ENCODE data around the gene SYTL3. TPM values are rescaled to one million over a fixed set of nuclear protein-coding genes. Genes with fewer than 3 reads are reported as not detected.

The SYTL3 gene
- total RNA-seq, 2 experiments from 2014 or later: 151 to 163 TPM

GRCh38 chr6:158780246-158780884, 130.5 kb downstream of the SYTL3 start:
- ChIA-PET POLR2A (interaction anchor here (0.7 to 3.0 kb wide), 4 partner anchors 9 to 1324 kb away, joined by 3 to 14 read pairs (median 4); no protein-coding TSS in a partner anchor), CTCF (interaction anchor here (0.8 to 1.6 kb wide), 5 partner anchors 9 to 354 kb away, joined by 3 to 5 read pairs (median 4); no protein-coding TSS in a partner anchor)
- no peak for ATAC-seq
- Mint-ChIP-seq H3K9me3 (no peaks in the 10 kb centered on the region), H3K4me3 (no peak overlapping the region), H3K36me3 (ENCODE audit: low read depth) (peaks cover 79% of the 10 kb centered on the region), H3K27ac (peak overlapping the region; percentile 12), H3K4me1 (ENCODE audit: low read depth) (peaks cover 32% of the 10 kb centered on the region), H3K27me3 (no peaks in the 10 kb centered on the region)
- no peak for DNase-seq
- TF ChIP-seq CTCF (IDR thresholded peaks at IDR 0.05): no peak
- intact Hi-C loops (cut with micrococcal nuclease): no loop called here

GRCh38 chr6:158780988-158781691, 131.3 kb downstream of the SYTL3 start:
- no peak for DNase-seq
- no peak overlapping the region for H3K4me3 Mint-ChIP-seq
- intact Hi-C loops (cut with micrococcal nuclease): no loop called here
- H3K36me3 Mint-ChIP-seq (ENCODE audit: low read depth): peaks cover 76% of the 10 kb centered on the region
- ChIA-PET POLR2A (interaction anchor here (1.0 to 3.0 kb wide), 3 partner anchors 10 to 181 kb away, joined by 3 to 14 read pairs (median 4); no protein-coding TSS in a partner anchor), CTCF (interaction anchor here (0.7 to 1.6 kb wide), 9 partner anchors 8 to 329 kb away, joined by 3 to 5 read pairs (median 3); no protein-coding TSS in a partner anchor)
- H3K27ac Mint-ChIP-seq: peak overlapping the region; percentile 20
- no peak for TF ChIP-seq CTCF (IDR thresholded peaks at IDR 0.05)
- no peaks in the 10 kb centered on the region for H3K9me3 Mint-ChIP-seq
- peaks cover 32% of the 10 kb centered on the region for H3K4me1 Mint-ChIP-seq (ENCODE audit: low read depth)
- H3K27me3 Mint-ChIP-seq: no peaks in the 10 kb centered on the region
- ATAC-seq: no peak

- H3K27me3 Mint-ChIP-seq: no peaks in the 10 kb centered on the region
- TF ChIP-seq CTCF (IDR thresholded peaks at IDR 0.05): no peak
- peaks cover 78% of the 10 kb centered on the region for H3K36me3 Mint-ChIP-seq (ENCODE audit: low read depth)
- ATAC-seq (no peak), DNase-seq (no peak)
- H3K27ac Mint-ChIP-seq: peak overlapping the region; percentile 38
- POLR2A ChIA-PET: interaction anchor here (1.0 to 3.0 kb wide), 4 partner anchors 10 to 18 kb away, joined by 3 to 14 read pairs (median 4); no protein-coding TSS in a partner anchor
- H3K4me1 Mint-ChIP-seq (ENCODE audit: low read depth): peaks cover 30% of the 10 kb centered on the region
- intact Hi-C loops (cut with micrococcal nuclease): no loop called here
- no peaks in the 10 kb centered on the region for H3K9me3 Mint-ChIP-seq
- CTCF ChIA-PET: interaction anchor here (0.7 to 1.6 kb wide), 8 partner anchors 11 to 328 kb away, joined by 3 to 5 read pairs (median 3); no protein-coding TSS in a partner anchor
- no peak overlapping the region for H3K4me3 Mint-ChIP-seq
Measured at GRCh38 chr6:158781692-158782373, 132.0 kb downstream of the SYTL3 start.

GRCh38 chr6:158782432-158783166, 132.7 kb downstream of the SYTL3 start:
- CTCF ChIA-PET: interaction anchor here (0.7 to 1.4 kb wide), 3 partner anchors 11 to 189 kb away, joined by 3 to 4 read pairs (median 3); no protein-coding TSS in a partner anchor
- H3K9me3 Mint-ChIP-seq: no peaks in the 10 kb centered on the region
- DNase-seq: no peak
- ATAC-seq: no peak
- POLR2A ChIA-PET: interaction anchor here (1.0 kb wide), 2 partner anchors 17 to 18 kb away, joined by 3 read pairs; no protein-coding TSS in a partner anchor
- H3K4me3 Mint-ChIP-seq: no peak overlapping the region
- no peak for TF ChIP-seq CTCF (IDR thresholded peaks at IDR 0.05)
- H3K36me3 Mint-ChIP-seq (ENCODE audit: low read depth): peaks cover 77% of the 10 kb centered on the region
- H3K27ac Mint-ChIP-seq: no peak overlapping the region
- H3K27me3 Mint-ChIP-seq: no peaks in the 10 kb centered on the region
- intact Hi-C loops (cut with micrococcal nuclease): no loop called here
- peaks cover 25% of the 10 kb centered on the region for H3K4me1 Mint-ChIP-seq (ENCODE audit: low read depth)
